ENCODE data around the gene TNK2.
"Not testable (repeated sequence)": the region's sequence is repeated elsewhere in the genome, so short reads cannot be mapped to it uniquely, and the experiment has no call there.

DNA sequence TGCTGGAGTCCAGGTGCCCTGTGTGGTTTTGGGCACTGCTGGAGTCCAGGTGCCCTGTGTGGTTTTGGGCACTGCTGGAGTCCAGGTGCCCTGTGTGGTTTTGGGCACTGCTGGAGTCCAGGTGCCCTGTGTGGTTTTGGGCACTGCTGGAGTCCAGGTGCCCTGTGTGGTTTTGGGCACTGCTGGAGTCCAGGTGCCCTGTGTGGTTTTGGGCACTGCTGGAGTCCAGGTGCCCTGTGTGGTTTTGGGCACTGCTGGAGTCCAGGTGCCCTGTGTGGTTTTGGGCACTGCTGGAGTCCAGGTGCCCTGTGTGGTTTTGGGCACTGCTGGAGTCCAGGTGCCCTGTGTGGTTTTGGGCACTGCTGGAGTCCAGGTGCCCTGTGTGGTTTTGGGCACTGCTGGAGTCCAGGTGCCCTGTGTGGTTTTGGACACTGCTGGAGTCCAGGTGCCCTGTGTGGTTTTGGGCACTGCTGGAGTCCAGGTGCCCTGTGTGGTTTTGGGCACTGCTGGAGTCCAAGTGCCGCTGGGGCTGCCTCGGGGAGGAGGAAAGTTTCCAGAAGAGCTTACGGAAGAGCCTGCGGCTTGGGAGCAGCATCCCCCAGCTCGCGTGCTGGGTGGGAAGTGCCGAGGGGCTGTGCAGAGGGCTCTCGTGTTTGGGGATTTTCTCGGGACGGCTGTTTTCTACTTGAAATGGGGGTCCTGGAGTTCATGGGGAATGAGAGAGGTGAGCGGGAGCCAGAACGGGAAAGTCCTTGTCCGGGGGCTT lies 83.7 kb downstream of the TNK2 start:
- TF ChIP-seq PTBP1 (IDR thresholded peaks at IDR 0.05; ENCODE audit: low read depth, low read length, poor library complexity, severe bottlenecking); ZNF180 (CRISPR knock-in tag; IDR thresholded peaks at IDR 0.05; ENCODE audit: borderline replicate concordance, low read depth); ZNF552 (CRISPR knock-in tag; IDR thresholded peaks at IDR 0.05; ENCODE audit: borderline replicate concordance); ZNF138 (CRISPR knock-in tag; IDR thresholded peaks at IDR 0.05; ENCODE audit: low read depth); MAFK (conservative IDR thresholded peaks at IDR 0.05 in 1 of 2, IDR thresholded peaks at IDR 0.05 in 1 of 2; ENCODE audit: low read length in 2 of 2); POLR2AphosphoS5 (IDR thresholded peaks at IDR 0.05; ENCODE audit: low read depth, low read length): not testable (repeated sequence)
- TF ChIP-seq, protein P1, sequence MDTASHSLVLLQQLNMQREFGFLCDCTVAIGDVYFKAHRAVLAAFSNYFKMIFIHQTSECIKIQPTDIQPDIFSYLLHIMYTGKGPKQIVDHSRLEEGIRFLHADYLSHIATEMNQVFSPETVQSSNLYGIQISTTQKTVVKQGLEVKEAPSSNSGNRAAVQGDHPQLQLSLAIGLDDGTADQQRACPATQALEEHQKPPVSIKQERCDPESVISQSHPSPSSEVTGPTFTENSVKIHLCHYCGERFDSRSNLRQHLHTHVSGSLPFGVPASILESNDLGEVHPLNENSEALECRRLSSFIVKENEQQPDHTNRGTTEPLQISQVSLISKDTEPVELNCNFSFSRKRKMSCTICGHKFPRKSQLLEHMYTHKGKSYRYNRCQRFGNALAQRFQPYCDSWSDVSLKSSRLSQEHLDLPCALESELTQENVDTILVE (CRISPR knock-in tag; IDR thresholded peaks at IDR 0.05): not testable (repeated sequence)
- TF ChIP-seq, protein P2, sequence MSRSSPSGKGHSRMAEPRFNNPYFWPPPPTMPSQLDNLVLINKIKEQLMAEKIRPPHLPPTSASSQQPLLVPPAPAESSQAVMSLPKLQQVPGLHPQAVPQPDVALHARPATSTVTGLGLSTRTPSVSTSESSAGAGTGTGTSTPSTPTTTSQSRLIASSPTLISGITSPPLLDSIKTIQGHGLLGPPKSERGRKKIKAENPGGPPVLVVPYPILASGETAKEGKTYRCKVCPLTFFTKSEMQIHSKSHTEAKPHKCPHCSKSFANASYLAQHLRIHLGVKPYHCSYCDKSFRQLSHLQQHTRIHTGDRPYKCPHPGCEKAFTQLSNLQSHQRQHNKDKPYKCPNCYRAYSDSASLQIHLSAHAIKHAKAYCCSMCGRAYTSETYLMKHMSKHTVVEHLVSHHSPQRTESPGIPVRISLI (CRISPR knock-in tag; IDR thresholded peaks at IDR 0.05; ENCODE audit: borderline replicate concordance): not testable (repeated sequence)
